A549 (cell line): Measurements from ENCODE around the gene FAM199X. TPM values are rescaled to one million over a fixed set of nuclear protein-coding genes. Genes with fewer than 3 reads are reported as not detected.

ENCODE experiments used
- ATAC-seq, 2 experiments: fragments of 200-7000 bp in 1 of 2; fragments of >200 bp in 1 of 2; cut with Nextera tagmentation in 1 of 2; cut with Tn5 transposase in 1 of 2; 3 replicates each; pipeline versions ENCODE4 v1.8.0 to v1.9.1; 2018 to 2020; ENCODE audit warnings: mild to moderate bottlenecking in 1 of 2, moderate library complexity in 1 of 2
- CTCF ChIA-PET: fragments of 300-600 bp; sonication (Branson Sonifier 250); formaldehyde crosslinking; extraction: SDS; loops from one replicate; lab custom pipeline; 2021; ENCODE audit warnings: antibody characterized with exemption, inconsistent platforms; lab: Yijun Ruan, JAX
- POLR2A ChIA-PET: fragments of 350-600 bp; formaldehyde crosslinking; extraction: SDS; loops from one replicate; lab custom pipeline; 2021; ENCODE audit warnings: antibody characterized with exemption, inconsistent platforms; lab: Yijun Ruan, JAX
- DNase-seq, 2 experiments: peaks; one replicate each; pipeline versions ENCODE4 v3.0.0 to v3.0.0-alpha.2; 2011 to 2016; ENCODE audit warnings: low read depth in 1 of 2, low spot score in 1 of 2
- FAIRE-seq: peaks from 2 replicates; lab custom pipeline; 2011; peaks lifted over from hg19 to GRCh38; lab: Jason Lieb, UNC
- H3K27ac ChIP-seq, 2 experiments: fragments of >200 bp; sonication (Bioruptor Twin); formaldehyde crosslinking; 3 replicates each; pipeline ENCODE4 v1.5.1; 2016 to 2017
- H3K4me1 ChIP-seq: fragments of >200 bp; sonication (Bioruptor Twin); formaldehyde crosslinking; 3 replicates; pipeline ENCODE4 v1.6.1; 2016
- H3K4me2 ChIP-seq: fragments of >200 bp; sonication (Bioruptor Twin); formaldehyde crosslinking; 3 replicates; pipeline ENCODE4 v1.6.1; 2016
- H3K4me3 ChIP-seq: fragments of >200 bp; sonication (Bioruptor Twin); formaldehyde crosslinking; 3 replicates; pipeline ENCODE4 v1.5.1; 2016
- H3K9me3 ChIP-seq: fragments of >200 bp; sonication (Bioruptor Twin); formaldehyde crosslinking; 3 replicates; pipeline ENCODE4 v1.6.1; 2016
- ATOH8 ChIP-seq: fragments of 250-450 bp; sonication (Bioruptor Pico); IDR thresholded peaks from 2 replicates; pipeline ENCODE4 v1.5.0; 2020; ENCODE audit warnings: low read depth, mild to moderate bottlenecking, moderate library complexity
- CEBPB ChIP-seq, 2 experiments: fragments of >200 bp in 1 of 2; sonication (Bioruptor Twin) in 1 of 2; formaldehyde crosslinking in 1 of 2; IDR thresholded peaks; 2 replicates each; pipeline ENCODE4 v1.6.1; 2012 to 2016
- CHD4 ChIP-seq: fragments of 200-600 bp; sonication (generic); IDR thresholded peaks from 2 replicates; pipeline ENCODE4 v1.6.1; 2016; ENCODE audit warnings: antibody characterized with exemption, mild to moderate bottlenecking, borderline replicate concordance
- EHF ChIP-seq: fragments of 250-450 bp; sonication (Bioruptor Pico); IDR thresholded peaks from 2 replicates; pipeline ENCODE4 v1.5.0; 2020; ENCODE audit warnings: mild to moderate bottlenecking
- EHMT2 ChIP-seq: fragments of 200-600 bp; sonication (generic); IDR thresholded peaks from 2 replicates; pipeline ENCODE4 v1.6.1; 2016; ENCODE audit warnings: antibody characterized with exemption, low read depth, mild to moderate bottlenecking, moderate library complexity
- HDAC2 ChIP-seq: fragments of 200-600 bp; sonication (generic); IDR thresholded peaks from 2 replicates; pipeline ENCODE4 v1.6.1; 2016
- HES2 ChIP-seq: fragments of >200 bp; sonication (Bioruptor Twin); formaldehyde crosslinking; IDR thresholded peaks from 2 replicates; pipeline ENCODE4 v1.6.1; 2016
- HEYL ChIP-seq: fragments of 250-450 bp; sonication (Bioruptor Pico); IDR thresholded peaks from 2 replicates; pipeline ENCODE4 v1.8.0; 2021; ENCODE audit warnings: mild to moderate bottlenecking, moderate library complexity
- HOXA7 ChIP-seq: fragments of 250-450 bp; sonication (Bioruptor Pico); IDR thresholded peaks from 2 replicates; pipeline ENCODE4 v1.5.0; 2020; ENCODE audit warnings: mild to moderate bottlenecking, moderate library complexity
- JUNB ChIP-seq: fragments of >200 bp; sonication (Bioruptor Twin); formaldehyde crosslinking; IDR thresholded peaks from 2 replicates; pipeline ENCODE4 v1.6.1; 2016
- MAX ChIP-seq: IDR thresholded peaks from 2 replicates; pipeline ENCODE4 v1.6.1; 2012
- MYC ChIP-seq: IDR thresholded peaks from 2 replicates; pipeline ENCODE4 v1.6.1; 2012; ENCODE audit warnings: mild to moderate bottlenecking, inconsistent platforms, low read length, improper control_type of control experiment, borderline replicate concordance
- NPAS2 ChIP-seq: fragments of 250-450 bp; sonication (Bioruptor Pico); IDR thresholded peaks from 2 replicates; pipeline ENCODE4 v1.8.0; 2022; ENCODE audit warnings: mild to moderate bottlenecking, moderate library complexity, borderline replicate concordance
- NR3C1 ChIP-seq: fragments of >200 bp; sonication (Bioruptor Twin); formaldehyde crosslinking; IDR thresholded peaks from 3 replicates; pipeline ENCODE4 v1.6.1; 2017
- PBX3 ChIP-seq: IDR thresholded peaks from 2 replicates; pipeline ENCODE4 v1.6.1; 2012
- PHF8 ChIP-seq: fragments of 200-600 bp; sonication (generic); IDR thresholded peaks from 2 replicates; pipeline ENCODE4 v1.6.1; 2016; ENCODE audit warnings: low read depth, mild to moderate bottlenecking, antibody characterized with exemption, moderate library complexity, borderline replicate concordance
- RAD21 ChIP-seq, 2 experiments: fragments of >200 bp in 1 of 2; sonication (Bioruptor Twin) in 1 of 2; formaldehyde crosslinking in 1 of 2; IDR thresholded peaks in 1 of 2; conservative IDR thresholded peaks in 1 of 2; 2 replicates in 1 of 2; 3 replicates in 1 of 2; pipeline ENCODE4 v1.6.1; 2012 to 2018; ENCODE audit warnings: inconsistent platforms in 1 of 2
- RARB ChIP-seq: fragments of 250-450 bp; sonication (Bioruptor Pico); IDR thresholded peaks from 2 replicates; pipeline ENCODE4 v1.8.0; 2021; ENCODE audit warnings: mild to moderate bottlenecking, moderate library complexity
- RCOR1 ChIP-seq: fragments of 150-350 bp; IDR thresholded peaks from 2 replicates; pipeline ENCODE4 v1.6.1; 2014; ENCODE audit warnings: antibody characterized with exemption, low read length, low read depth
- RFX5 ChIP-seq: fragments of 450-650 bp; IDR thresholded peaks from 2 replicates; pipeline ENCODE4 v1.7.1; 2014; ENCODE audit warnings: antibody characterized with exemption, mild to moderate bottlenecking, moderate library complexity
- RNF2 ChIP-seq: fragments of 200-600 bp; sonication (generic); IDR thresholded peaks from 2 replicates; pipeline ENCODE4 v1.6.1; 2016; ENCODE audit warnings: low read depth, mild to moderate bottlenecking, antibody characterized with exemption, moderate library complexity, borderline replicate concordance
- TFCP2L1 ChIP-seq: fragments of 250-450 bp; sonication (Bioruptor Pico); IDR thresholded peaks from 2 replicates; pipeline ENCODE4 v1.5.0; 2021; ENCODE audit warnings: mild to moderate bottlenecking
- TP53 ChIP-seq: fragments of 250-450 bp; sonication (Bioruptor Pico); IDR thresholded peaks from 2 replicates; pipeline ENCODE4 v1.5.0; 2021; ENCODE audit warnings: mild to moderate bottlenecking, moderate library complexity
- ZFP36 ChIP-seq: fragments of 450-650 bp; IDR thresholded peaks from 2 replicates; pipeline ENCODE4 v1.6.1; 2014; ENCODE audit warnings: borderline replicate concordance; ENCODE audit not compliant: partially characterized antibody
- ZSCAN20 ChIP-seq: fragments of 250-450 bp; sonication (Bioruptor Pico); IDR thresholded peaks from 2 replicates; pipeline ENCODE4 v1.8.0; 2022; ENCODE audit warnings: mild to moderate bottlenecking, moderate library complexity
- WGBS: methylation state at CpG from one replicate; pipeline ENCODE4 v1.1.6; 2017; ENCODE audit errors: missing lambda C conversion rate; 5-methylcytosine and 5-hydroxymethylcytosine counted together
- polyA plus RNA-seq, 4 experiments: library from polyadenylated mRNA; depleted of rRNA in 3 of 4; stranded (reverse); fragments of >200 nt; fragmentation: RNase III in 1 of 4; extraction: RNeasy Plus Mini Kit Qiagen cat#74134 plus additional on column Dnase treatment in 1 of 4; gene quantifications; 2 replicates in 3 of 4; 3 replicates in 1 of 4; pipeline ENCODE4 v1.2.3, GENCODE V29; 2011 to 2017

Gene FAM199X
- polyA plus RNA-seq, 2 of the 4 experiments (the other 2 are of a cell fraction), result 20.1 to 26.4 TPM

GRCh38 chrX:104189837-104190236 lies 23.6 kb downstream of the FAM199X start:
- FAIRE-seq (no peak), DNase-seq (no peak), ATAC-seq (no peak)
- Histone ChIP-seq H3K4me3 (no peak overlapping the region), H3K4me1 (no peaks in the 10 kb centered on the region), H3K4me2 (no peak overlapping the region), H3K27ac (no peak overlapping the region), H3K9me3 (no peaks in the 10 kb centered on the region)
- TF ChIP-seq MYC, result no peak
- TF ChIP-seq EHMT2, result no peak
- TF ChIP-seq TP53 (CRISPR knock-in tag), result no peak
- TF ChIP-seq RCOR1, result no peak
- no peak for TF ChIP-seq TFCP2L1 (CRISPR knock-in tag)
- no peak for TF ChIP-seq ZSCAN20 (CRISPR knock-in tag)
- no peak for TF ChIP-seq RARB (CRISPR knock-in tag)
- no peak for TF ChIP-seq HOXA7 (CRISPR knock-in tag)
- TF ChIP-seq MAX, result no peak
- no peak for TF ChIP-seq HDAC2
- no peak for TF ChIP-seq PHF8
- POLR2A ChIA-PET, result no interaction called here
- CTCF ChIA-PET, result no interaction called here
- WGBS, result 68% methylated on average over 5 of the region's 5 CpGs

GRCh38 chrX:104193485-104193884 lies 27.2 kb downstream of the FAM199X start:
- CTCF ChIA-PET, result interaction anchor here (0.8 to 1.6 kb wide), 2 partner anchors 27 to 77 kb away, joined by 3 to 7 read pairs; partner anchors contain the start of gene FAM199X
- Histone ChIP-seq H3K4me2 (no peak overlapping the region), H3K4me3 (no peak overlapping the region), H3K4me1 (no peaks in the 10 kb centered on the region), H3K9me3 (no peaks in the 10 kb centered on the region), H3K27ac (no peak overlapping the region)
- DNase-seq (no peak), FAIRE-seq (peak; percentile 70), ATAC-seq (no peak)
- WGBS, result 96% methylated on average over 2 of the region's 2 CpGs
- POLR2A ChIA-PET, result no interaction called here
- TF ChIP-seq MYC (no peak), RNF2 (no peak), ZFP36 (no peak), CEBPB (IDR thresholded peaks at IDR 0.05) (no peak), TFCP2L1 (CRISPR knock-in tag) (no peak), EHF (no peak), ATOH8 (CRISPR knock-in tag) (no peak), CHD4 (no peak), RAD21 (conservative IDR thresholded peaks at IDR 0.05 in 1 of 2, IDR thresholded peaks at IDR 0.05 in 1 of 2) (no peak), NR3C1 (no peak), EHMT2 (no peak), HEYL (CRISPR knock-in tag) (no peak), JUNB (no peak), HES2 (no peak), RFX5 (no peak), NPAS2 (CRISPR knock-in tag) (no peak), HOXA7 (CRISPR knock-in tag) (no peak), PBX3 (no peak)
